ENCODE measurements around the gene ULK4. TPM values are rescaled to one million over a fixed set of nuclear protein-coding genes. Genes with fewer than 3 reads are reported as not detected.

The ULK4 gene
- total RNA-seq, 4 donors from 2014 or later, result 3.2 to 18.7 (median 12.6) TPM

GRCh38 chr3:41600616-41601015 lies 361.3 kb downstream of the ULK4 start:
- DNase-seq (ENCODE audit: low spot score in 2 of 2), result no peak
- intact Hi-C loops (cut with DNase I; ENCODE audit: low total_unique reads), result no loop called here

DNA sequence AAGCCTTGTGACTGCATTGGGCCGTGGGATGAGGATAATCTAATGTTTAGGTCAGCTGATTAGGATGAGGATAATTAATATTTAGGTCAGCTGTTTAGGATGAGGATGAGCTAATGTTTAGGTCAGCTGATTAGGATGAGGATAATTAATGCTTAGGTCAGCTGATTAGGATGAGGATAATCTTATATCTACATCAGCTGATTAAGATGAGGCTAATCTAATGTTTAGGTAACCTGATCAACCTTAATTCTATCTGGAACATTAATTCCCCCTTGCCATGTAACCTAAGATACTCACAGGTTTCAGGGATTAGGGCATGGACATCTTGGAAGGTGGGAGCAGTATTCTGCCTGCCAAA lies 362.8 kb downstream of the ULK4 start:
- intact Hi-C loops (cut with DNase I; ENCODE audit: low total_unique reads), result no loop called here
- TF ChIP-seq, protein P1, sequence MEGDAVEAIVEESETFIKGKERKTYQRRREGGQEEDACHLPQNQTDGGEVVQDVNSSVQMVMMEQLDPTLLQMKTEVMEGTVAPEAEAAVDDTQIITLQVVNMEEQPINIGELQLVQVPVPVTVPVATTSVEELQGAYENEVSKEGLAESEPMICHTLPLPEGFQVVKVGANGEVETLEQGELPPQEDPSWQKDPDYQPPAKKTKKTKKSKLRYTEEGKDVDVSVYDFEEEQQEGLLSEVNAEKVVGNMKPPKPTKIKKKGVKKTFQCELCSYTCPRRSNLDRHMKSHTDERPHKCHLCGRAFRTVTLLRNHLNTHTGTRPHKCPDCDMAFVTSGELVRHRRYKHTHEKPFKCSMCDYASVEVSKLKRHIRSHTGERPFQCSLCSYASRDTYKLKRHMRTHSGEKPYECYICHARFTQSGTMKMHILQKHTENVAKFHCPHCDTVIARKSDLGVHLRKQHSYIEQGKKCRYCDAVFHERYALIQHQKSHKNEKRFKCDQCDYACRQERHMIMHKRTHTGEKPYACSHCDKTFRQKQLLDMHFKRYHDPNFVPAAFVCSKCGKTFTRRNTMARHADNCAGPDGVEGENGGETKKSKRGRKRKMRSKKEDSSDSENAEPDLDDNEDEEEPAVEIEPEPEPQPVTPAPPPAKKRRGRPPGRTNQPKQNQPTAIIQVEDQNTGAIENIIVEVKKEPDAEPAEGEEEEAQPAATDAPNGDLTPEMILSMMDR (IDR thresholded peaks at IDR 0.05), result no peak
- H3K4me3 ChIP-seq (ENCODE audit: low read depth, poor library complexity, severe bottlenecking), result no peak overlapping the region
- DNase-seq (ENCODE audit: low spot score in 2 of 2), result no peak
- WGBS, 2 donors, result 47 to 62% methylated on average over 1 of the region's 1 CpG

More at GRCh38 chr3:41600616-41601015, 361.3 kb downstream of the ULK4 start:
- H3K4me3 ChIP-seq (ENCODE audit: low read depth, poor library complexity, severe bottlenecking), result no peak overlapping the region
- WGBS, 2 donors, result 47 to 64% methylated on average over 2 of the region's 2 CpGs
- TF ChIP-seq, protein P1 (IDR thresholded peaks at IDR 0.05), result no peak
- no peak for TF ChIP-seq POLR2A (IDR thresholded peaks at IDR 0.05)

GRCh38 chr3:41598402-41599126 lies 363.3 kb downstream of the ULK4 start:
- no peak for TF ChIP-seq POLR2A (IDR thresholded peaks at IDR 0.05)
- TF ChIP-seq, protein P1 (IDR thresholded peaks at IDR 0.05), result no peak
- no peak for DNase-seq (ENCODE audit: low spot score in 2 of 2)
- H3K4me3 ChIP-seq (ENCODE audit: low read depth, poor library complexity, severe bottlenecking), result no peak overlapping the region
- 56 to 59% methylated on average over 8 of the region's 8 CpGs for whole genome bisulfite sequencing, 2 donors
- intact Hi-C loops (cut with DNase I; ENCODE audit: low total_unique reads), result no loop called here

- TF ChIP-seq POLR2A (IDR thresholded peaks at IDR 0.05), result no peak
- TF ChIP-seq, protein P1 (IDR thresholded peaks at IDR 0.05), result no peak
- intact Hi-C loops (cut with DNase I; ENCODE audit: low total_unique reads), result no loop called here
- no peak for DNase-seq (ENCODE audit: low spot score in 2 of 2)
- 61 to 75% methylated on average over 5 of the region's 5 CpGs for WGBS, 2 donors
- H3K4me3 ChIP-seq (ENCODE audit: low read depth, poor library complexity, severe bottlenecking), result no peak overlapping the region
These were observed 368.1 kb downstream of the ULK4 start for GRCh38 chr3:41593774-41594173.

DNA sequence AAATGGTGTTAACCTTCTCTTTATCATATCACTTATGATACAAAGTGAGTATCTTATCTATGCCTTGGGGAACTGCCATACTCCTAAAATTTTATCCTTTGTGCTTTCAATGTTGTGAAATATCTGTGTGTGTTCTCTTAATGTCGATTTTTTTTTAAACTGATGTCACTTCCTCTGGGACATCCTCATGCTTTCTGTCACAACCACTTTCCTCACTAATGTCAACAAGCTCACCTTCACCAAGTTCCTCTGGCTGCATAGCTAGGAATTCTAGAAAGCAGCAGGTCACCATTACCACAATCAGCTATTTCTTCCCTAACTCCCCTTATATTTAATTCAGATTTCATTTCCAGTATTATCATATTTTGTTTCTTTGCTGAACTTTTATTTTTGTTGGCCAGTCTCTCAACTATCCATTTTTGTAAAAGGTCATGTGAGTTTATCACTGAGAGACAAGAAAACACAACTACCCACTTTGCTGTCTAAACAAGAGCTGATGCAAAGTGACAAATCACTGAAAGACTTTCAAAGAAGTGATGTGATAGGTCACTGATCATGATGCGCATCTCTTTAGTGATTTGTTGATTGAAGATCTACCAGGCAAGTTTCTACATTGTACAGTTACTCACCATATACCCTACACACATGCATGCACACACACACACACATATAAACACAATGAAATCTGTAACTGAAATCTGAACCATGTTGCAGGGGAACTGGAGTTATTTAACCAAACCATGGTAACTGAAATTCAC lies 369.0 kb downstream of the ULK4 start:
- TF ChIP-seq, protein P1 (IDR thresholded peaks at IDR 0.05), result no peak
- no peak for TF ChIP-seq POLR2A (IDR thresholded peaks at IDR 0.05)
- intact Hi-C loops (cut with DNase I; ENCODE audit: low total_unique reads), result no loop called here
- no peak for DNase-seq (ENCODE audit: low spot score in 2 of 2)
- 71 to 76% methylated on average over 2 of the region's 2 CpGs for WGBS, 2 donors
- no peak overlapping the region for H3K4me3 ChIP-seq (ENCODE audit: low read depth, poor library complexity, severe bottlenecking)

All from lower leg skin (tissue), 4 donors.